Endometrial microvascular endothelial cells (primary cell): ENCODE measurements around the gene FUS. TPM values are rescaled to one million over a fixed set of nuclear protein-coding genes. Genes with fewer than 3 reads are reported as not detected.

Experiments
- in situ Hi-C: cut with HindIII; loops from 2 replicates; pipeline ENCODE4 v1.10.0; 2017; ENCODE audit warnings: low sequenced_read_pairs, low pct_unique_long_range_greater_than_20kb; ENCODE audit errors: inconsistent ontology term
- total RNA-seq: library from RNA; depleted of rRNA; stranded (reverse); fragments of >200 nt; gene quantifications from one replicate; pipeline ENCODE4 v1.2.3, GENCODE V29; 2015; ENCODE audit errors: inconsistent ontology term

The FUS gene
- total RNA-seq, 1 donor from 2014 or later = 79.0 TPM

- in situ Hi-C loops = no loop called here
Measured at GRCh38 chr16:31181102-31181830, 1.3 kb downstream of the FUS start.

GRCh38 chr16:31182391-31182790, 2.5 kb downstream of the FUS start:
- in situ Hi-C loops = no loop called here

- in situ Hi-C loops = no loop called here
Measured at GRCh38 chr16:31183432-31184428, 3.8 kb downstream of the FUS start.

GRCh38 chr16:31184888-31185287, 4.9 kb downstream of the FUS start:
- in situ Hi-C loops = no loop called here

GRCh38 chr16:31185339-31185738, 5.4 kb downstream of the FUS start:
- in situ Hi-C loops = no loop called here

- in situ Hi-C loops = no loop called here
Measured at GRCh38 chr16:31186176-31186575, 6.2 kb downstream of the FUS start.

GRCh38 chr16:31186930-31187807, 7.2 kb downstream of the FUS start:
- in situ Hi-C loops = no loop called here

- in situ Hi-C loops = no loop called here
Measured at GRCh38 chr16:31187808-31188189, 7.9 kb downstream of the FUS start.

GRCh38 chr16:31188450-31189411, 8.8 kb downstream of the FUS start:
- in situ Hi-C loops = no loop called here

GRCh38 chr16:31189412-31189778, 9.5 kb downstream of the FUS start:
- in situ Hi-C loops = no loop called here

- in situ Hi-C loops = no loop called here
Measured at GRCh38 chr16:31190061-31190460, 10.1 kb downstream of the FUS start.

GRCh38 chr16:31190818-31191444, 11.0 kb downstream of the FUS start:
- in situ Hi-C loops = no loop called here

GRCh38 chr16:31191697-31192428, 11.9 kb downstream of the FUS start:
- in situ Hi-C loops = no loop called here

- in situ Hi-C loops = no loop called here
Measured at GRCh38 chr16:31192856-31193642, 13.1 kb downstream of the FUS start.

GRCh38 chr16:31193874-31194273, 13.9 kb downstream of the FUS start:
- in situ Hi-C loops = no loop called here

- in situ Hi-C loops = no loop called here
Measured at GRCh38 chr16:31194898-31195297, 15.0 kb downstream of the FUS start.
